NCI-H2171 treated with DMSO at 0.1 percent for 48 hours (cell line): Measurements from ENCODE around the gene TSBP1.
"Not testable (repeated sequence)": the region's sequence is repeated elsewhere in the genome, so short reads cannot be mapped to it uniquely, and the experiment has no call there.

Source experiments
- DNase-seq: peaks from one replicate; lab custom pipeline; 2025; lab: John Stamatoyannopoulos, UW

The TSBP1 gene

DNA sequence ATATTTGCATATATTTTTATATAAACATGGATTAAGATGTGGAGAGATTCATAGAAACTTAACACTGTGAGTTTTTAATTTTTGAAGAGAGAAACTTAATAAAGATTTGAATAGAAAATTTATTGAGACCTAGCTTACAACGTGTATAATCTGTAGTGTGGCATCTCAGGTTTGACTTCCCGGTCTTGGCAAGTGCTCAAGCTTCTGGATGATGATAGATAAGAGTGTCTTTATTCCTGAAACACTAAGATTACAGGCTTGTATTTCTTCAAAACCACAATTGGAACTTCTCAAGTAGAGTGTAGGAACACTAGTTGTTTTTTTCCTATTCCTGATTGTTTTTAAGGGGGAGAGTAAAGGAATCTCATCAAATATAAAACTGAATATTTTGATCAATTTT is 83.3 kb downstream of the TSBP1 start:
- no peak for DNase-seq

DNA sequence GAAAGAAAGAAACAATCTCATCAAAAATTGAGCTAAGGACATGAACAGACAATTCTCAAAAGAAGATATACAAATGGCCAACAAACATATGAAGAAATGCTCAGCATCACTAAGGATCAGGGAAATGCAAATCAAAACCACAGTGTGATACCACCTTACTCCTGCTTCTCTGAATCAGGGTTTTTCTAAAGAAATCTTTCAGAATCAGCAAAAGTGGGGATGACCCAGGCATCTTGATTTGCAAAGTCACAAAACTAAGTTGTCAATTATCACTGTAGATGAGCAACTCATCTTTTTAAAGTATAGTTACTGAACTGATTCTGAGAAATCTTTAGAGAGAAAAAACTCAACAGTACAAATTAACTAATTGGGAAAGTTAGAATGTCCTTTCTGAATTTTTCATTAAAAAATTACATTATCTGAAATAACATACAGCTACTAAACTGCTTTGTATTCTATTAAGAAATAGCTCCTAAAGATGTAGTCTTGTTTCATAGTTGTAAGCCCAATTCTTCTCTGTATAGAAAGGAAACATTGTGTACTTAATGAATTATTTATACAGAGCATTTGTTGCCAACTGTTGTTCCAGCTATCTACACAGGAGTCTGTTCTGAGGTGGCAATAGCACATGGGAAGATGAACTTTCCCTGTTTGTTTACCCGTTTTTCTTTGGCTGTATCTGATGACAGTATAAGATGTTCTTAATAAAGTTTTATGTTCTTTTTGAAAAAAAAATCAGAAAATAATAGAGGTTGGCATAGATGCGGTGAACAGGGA is 97.7 kb downstream of the TSBP1 start:
- not testable (repeated sequence) for DNase-seq

DNA sequence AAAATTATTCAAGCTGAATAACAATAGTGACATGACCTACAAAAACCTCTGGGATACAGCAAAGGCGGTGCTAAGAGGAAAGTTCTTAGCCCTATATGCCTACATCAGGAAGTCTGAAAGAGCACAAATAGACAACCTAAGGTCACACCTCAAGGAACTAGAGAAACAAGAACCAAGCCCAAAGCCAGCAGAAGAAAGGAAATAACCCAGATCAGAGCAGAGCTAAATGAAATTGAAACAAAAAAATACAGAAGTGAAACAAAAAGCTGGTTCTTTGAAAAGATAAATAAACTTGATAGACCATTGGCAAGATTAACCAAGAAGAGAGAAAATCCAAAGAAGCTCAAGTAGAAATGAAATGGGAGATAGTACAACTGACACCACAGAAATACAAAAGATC is 100.3 kb downstream of the TSBP1 start:
- no peak for DNase-seq

DNA sequence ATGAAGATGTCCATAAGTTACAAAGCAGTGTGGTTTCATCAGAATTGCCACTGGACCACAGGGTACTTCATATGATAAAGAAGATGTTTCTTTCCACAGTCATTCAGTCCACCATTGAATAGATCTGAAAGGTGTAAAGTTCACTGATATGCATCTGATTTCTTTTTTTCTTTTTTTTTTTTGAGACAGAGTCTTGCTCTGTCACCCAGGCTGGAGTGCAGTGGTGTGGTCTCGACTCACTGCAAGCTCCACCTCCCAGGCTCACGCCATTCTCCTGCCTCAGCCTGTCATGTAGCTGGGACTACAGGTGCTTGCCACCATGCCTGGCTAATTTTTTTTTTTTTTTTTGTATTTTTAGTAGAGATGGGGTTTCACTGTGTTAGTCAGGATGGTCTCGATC is 103.2 kb downstream of the TSBP1 start:
- DNase-seq = not testable (repeated sequence)

DNA sequence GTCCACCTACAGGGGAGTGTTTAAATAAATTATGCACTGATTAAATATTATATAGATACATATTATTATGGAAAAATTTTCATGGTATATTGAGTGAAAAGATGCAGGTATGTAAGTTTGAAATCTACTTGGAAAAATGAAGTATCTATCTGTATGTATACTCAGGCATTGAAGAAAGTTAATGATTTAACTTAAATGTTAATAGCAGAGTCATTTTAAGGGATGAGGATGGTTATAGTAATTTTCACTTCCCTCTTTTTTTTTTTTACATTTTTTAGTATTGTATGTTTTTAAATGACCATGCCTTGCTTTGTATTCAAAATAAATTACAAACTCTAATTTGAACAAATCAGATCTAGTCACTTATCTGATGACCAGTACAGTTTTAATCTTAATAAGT is 104.7 kb downstream of the TSBP1 start:
- DNase-seq = no peak

DNA sequence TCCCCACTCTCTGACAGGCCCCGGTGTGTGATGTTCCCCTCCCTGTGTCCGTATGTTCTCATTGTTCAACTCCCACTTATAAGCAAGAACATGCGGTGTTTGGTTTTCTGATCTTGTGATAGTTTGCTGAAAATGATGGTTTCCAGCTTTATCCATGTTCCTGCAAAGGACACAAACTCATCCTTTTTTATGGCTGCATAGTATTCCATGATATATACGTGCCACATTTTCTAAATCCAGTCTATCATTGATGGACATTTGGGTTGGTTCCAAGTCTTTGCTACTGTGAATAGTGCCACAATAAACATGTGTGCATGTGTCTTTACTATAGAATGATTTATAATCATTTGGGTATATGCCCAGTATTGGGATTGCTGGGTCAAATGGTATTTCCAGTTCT is 114.4 kb downstream of the TSBP1 start:
- DNase-seq = not testable (repeated sequence)

DNA sequence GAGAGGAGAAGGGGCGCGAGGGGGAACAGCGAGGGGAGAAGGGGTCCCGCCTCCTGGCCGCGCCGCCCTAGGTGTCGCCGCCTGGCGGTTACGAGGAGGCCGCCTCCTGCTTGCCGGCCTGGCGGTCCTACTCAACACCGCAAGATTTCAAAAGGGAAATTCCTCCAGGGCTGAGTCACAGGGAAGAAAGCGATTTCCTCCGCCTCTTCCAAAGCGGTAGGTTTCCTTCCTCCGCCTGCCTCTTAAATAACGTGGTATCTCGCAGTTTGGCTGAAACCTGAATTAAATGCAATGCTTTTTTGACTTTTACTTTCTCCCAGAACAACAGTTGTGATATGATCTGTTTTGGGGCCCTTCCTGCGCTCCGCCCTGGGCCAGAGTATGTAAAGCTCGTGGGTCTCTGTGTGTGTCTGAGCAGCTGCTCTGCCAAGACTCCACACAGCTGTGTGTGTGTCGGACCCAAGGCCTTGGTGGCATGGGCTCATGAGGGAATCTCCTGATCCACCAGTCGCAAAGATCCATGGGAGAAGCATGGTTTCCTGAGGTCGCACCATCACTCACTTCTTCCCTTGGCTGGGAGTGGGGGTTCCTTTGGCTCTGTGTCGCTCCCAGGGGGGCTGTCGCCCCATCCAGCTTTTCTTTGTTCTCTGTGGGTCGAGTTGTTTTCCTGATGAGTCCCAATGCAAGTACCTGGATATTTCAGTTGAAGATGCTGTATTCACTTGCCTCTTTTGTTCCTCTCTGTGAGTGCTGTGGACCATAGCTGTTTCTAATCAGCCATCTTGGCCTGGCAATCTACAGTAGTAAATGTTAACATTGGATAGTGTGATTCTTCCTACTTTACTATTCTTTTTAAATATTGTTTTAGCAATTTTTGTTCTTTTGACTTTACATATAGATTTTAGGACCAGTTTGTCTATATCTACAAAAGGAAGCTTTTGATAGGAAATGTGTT is 116.2 kb downstream of the TSBP1 start:
- DNase-seq = no peak

DNA sequence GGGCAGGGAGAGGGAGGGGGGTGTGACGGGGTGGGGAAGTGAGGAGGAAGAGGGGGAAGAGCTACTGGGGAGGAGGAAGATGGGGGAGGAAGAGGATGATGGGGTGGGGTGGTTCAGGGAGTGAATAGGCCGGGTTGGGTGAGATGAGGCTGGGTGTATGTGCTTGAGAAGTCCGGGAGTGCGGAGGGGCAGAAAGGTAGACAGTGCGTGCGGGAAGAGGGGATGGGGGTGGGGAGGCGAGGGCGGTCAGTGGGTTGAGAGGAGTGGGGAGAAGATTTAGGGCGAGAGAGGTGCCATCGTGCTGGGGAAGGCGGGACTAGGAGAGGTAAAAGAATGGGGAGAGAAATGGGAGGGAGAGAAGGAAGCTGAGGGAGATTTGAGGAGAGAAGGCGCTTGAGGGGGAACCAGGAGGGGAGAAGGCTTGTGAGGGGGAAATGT is 116.9 kb downstream of the TSBP1 start:
- no peak for DNase-seq

DNA sequence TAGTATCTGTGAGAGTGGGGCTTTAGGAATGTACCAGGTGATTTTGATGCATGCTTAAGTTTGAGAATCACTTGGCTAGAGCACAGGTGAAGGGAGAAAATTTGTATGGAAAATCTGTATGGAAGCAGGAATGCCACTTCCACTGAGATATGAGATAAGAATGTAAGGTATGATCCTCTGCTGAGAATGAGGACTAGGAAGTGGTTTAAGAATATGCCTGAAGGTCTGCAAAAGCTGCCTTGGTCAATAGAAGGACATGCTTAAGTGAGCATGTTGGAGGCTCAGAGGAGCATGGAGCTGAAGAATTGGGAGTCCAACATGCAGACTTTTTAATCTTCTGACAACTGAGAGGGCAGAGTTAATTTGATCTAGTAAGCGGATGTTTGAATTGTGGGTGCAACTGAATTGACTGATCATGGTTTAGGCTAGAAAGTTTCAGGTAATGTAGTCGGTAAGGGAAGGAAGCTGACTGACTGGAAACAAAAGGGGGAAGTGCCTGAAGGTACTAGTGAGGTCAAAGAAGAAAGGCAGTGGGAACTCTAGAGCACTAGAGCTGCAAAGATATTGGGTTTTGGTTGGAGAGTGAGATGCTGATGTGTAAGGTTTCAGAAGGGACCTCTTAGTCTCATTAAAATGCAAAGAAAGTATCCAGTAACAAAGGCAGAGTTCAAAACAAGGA is 119.2 kb downstream of the TSBP1 start:
- no peak for DNase-seq

DNA sequence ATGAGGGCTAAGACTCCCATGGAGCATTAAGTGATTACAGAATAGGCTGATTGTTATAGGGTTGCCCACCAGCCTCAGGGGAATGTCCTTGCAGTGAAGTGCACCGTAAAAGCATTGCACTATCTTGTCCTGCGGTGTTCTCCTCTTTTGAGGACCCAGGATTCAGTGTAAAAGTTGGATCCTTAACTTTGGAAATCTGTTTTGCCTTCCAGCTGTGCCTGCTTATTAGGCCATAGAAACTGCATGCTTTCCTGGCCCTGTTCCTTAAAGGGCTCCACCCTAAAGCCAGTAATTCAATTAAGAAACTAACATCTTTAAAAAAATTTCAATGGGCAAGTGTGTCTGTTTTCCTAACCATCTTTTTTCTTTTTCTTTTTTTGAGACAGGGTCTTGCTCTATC is 122.4 kb downstream of the TSBP1 start:
- no peak for DNase-seq

DNA sequence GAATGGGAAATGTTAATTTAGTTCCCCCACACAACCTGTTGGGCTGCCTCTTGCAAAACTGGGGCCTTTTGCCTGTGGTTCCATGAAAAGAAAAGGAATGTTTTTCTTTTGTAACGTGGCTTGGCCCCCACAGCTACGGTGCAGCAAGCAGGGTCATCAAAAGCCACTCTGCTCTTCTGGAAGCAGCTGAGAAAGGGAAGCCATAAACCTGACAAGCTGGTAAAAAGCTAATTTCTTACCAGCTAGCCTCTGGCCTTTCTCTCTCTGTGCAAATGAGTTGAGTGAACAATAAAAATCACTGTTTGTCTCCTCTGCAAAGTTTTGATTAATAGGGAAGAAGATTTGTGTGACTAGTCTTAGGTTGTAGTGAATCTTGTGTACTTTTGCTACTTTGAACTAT is 124.3 kb downstream of the TSBP1 start:
- no peak for DNase-seq

DNA sequence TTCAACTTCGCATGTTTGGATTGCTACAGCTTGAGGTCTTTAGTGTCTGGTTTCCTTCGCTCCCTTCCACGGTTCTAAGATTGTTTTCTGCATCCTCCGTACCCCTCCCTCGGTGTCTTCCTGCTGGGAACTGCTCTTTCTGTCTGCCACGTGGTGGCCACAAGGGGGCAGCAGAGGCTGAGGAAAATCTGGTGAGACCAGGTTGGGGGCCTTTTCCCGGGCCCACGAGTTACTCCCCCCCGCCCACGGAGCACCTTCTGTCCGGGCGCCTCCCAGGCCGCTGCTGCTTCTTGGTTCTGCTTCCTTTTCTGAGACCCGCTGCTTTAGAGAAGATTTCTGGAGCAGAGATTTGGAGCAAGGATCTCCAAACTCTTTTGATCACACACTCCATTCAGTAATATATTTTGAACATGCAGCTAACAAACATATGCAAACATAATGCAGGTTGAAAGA is 126.7 kb downstream of the TSBP1 start:
- peak; percentile 38 for DNase-seq

DNA sequence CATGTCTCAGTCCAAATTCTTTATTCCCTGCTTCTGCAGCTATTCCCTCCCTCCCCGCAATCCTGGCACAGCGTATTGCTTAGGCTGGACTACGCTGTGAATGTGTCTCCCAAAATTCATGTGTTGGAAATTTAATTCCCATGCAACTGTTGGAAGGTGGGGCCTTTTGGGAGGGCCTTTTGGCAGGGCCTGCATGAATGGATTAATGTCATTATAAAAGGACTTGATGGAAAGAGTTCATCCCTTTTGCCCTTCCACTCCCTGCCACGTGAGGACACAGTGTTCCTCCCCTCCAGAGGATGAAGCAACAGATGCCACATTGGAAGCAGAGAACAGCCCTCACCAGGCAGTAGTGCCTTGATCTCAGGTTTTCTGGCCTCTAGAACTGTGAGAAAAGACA is 127.4 kb downstream of the TSBP1 start:
- DNase-seq = no peak
